Uterus (tissue), 4 donors: ENCODE results near the gene URB1. TPM values are rescaled to one million over a fixed set of nuclear protein-coding genes. Genes with fewer than 3 reads are reported as not detected.
A peak's percentile ranks its signal among the peaks of the same experiment; 100 is the strongest.

ENCODE experiments used
- DNase-seq, 2 donors: peaks; one replicate each; pipeline ENCODE4 v3.0.0-alpha.2; 2019 to 2020
- H3K27ac ChIP-seq, 2 donors: fragments of 200-600 bp; sonication (generic); 1 replicate in 1 of 2; 2 replicates in 1 of 2; pipeline ENCODE4 v1.5.1; 2016 to 2018
- H3K27me3 ChIP-seq, 2 donors: fragments of 200-600 bp; sonication (generic); one replicate each; pipeline ENCODE4 v1.5.1; 2018 to 2019; ENCODE audit warnings: control low read depth in 1 of 2
- H3K36me3 ChIP-seq, 2 donors: fragments of 200-600 bp; sonication (generic); one replicate each; pipeline ENCODE4 v1.5.1; 2019; ENCODE audit warnings: control low read depth in 1 of 2
- H3K4me1 ChIP-seq, 2 donors: fragments of 200-600 bp; sonication (generic); one replicate each; pipeline ENCODE4 v1.5.1; 2018 to 2019; ENCODE audit warnings: control low read depth in 1 of 2
- H3K4me3 ChIP-seq, 2 donors: fragments of 200-600 bp; sonication (generic); 1 replicate in 1 of 2; 2 replicates in 1 of 2; pipeline ENCODE4 v1.5.1; 2018 to 2019; ENCODE audit warnings: mild to moderate bottlenecking in 1 of 2
- H3K9me3 ChIP-seq, 2 donors: fragments of 200-600 bp; sonication (generic); one replicate each; pipeline ENCODE4 v1.5.1; 2019; ENCODE audit warnings: control low read depth in 1 of 2
- POLR2A ChIP-seq, 2 donors: fragments of 450-650 bp; IDR thresholded peaks; one replicate each; pipeline ENCODE4 v1.6.1; 2016; ENCODE audit warnings: antibody characterized with exemption in 2 of 2, mild to moderate bottlenecking in 1 of 2, moderate library complexity in 1 of 2
- intact Hi-C: fragments of 100-400 bp; cut with DNase I; formaldehyde crosslinking; loops from one replicate; pipeline ENCODE4 v1.15.1; 2023; ENCODE audit warnings: low total_unique reads
- total RNA-seq, 4 donors: library from RNA; depleted of rRNA in 3 of 4; stranded (reverse); fragments of >200 nt in 3 of 4; gene quantifications; one replicate each; pipeline versions ENCODE4 v1.1.0 to v1.2.4, GENCODE V29; 2014 to 2023
- TF ChIP-seq, protein P1 (sequence below), 4 experiments: fragments of 200-600 bp in 2 of 4; fragments of 450-650 bp in 2 of 4; sonication (generic) in 2 of 4; IDR thresholded peaks; one replicate each; pipeline ENCODE4 v1.5.1; 2016 to 2019; ENCODE audit warnings: antibody characterized with exemption in 4 of 4, mild to moderate bottlenecking in 2 of 4, moderate library complexity in 1 of 4
- donor health status: DM: yes; HTN: yes; CAD: no.

Gene URB1
- total RNA-seq, 4 donors from 2014 or later, result 11.8 to 31.0 (median 26.0) TPM

GRCh38 chr21:32422064-32422463 lies 29.3 kb upstream of the URB1 start:
- Histone ChIP-seq H3K27ac (no peak overlapping the region), H3K4me3 (no peak overlapping the region), H3K4me1 (peaks cover 0 to 13% of the 10 kb centered on the region in 2 donors), H3K27me3 (no peaks in the 10 kb centered on the region), H3K36me3 (no peaks in the 10 kb centered on the region), H3K9me3 (no peaks in the 10 kb centered on the region)
- DNase-seq, result no peak
- no peak for TF ChIP-seq POLR2A (IDR thresholded peaks at IDR 0.05)
- intact Hi-C loops, result no loop called here

- TF ChIP-seq, protein P1, sequence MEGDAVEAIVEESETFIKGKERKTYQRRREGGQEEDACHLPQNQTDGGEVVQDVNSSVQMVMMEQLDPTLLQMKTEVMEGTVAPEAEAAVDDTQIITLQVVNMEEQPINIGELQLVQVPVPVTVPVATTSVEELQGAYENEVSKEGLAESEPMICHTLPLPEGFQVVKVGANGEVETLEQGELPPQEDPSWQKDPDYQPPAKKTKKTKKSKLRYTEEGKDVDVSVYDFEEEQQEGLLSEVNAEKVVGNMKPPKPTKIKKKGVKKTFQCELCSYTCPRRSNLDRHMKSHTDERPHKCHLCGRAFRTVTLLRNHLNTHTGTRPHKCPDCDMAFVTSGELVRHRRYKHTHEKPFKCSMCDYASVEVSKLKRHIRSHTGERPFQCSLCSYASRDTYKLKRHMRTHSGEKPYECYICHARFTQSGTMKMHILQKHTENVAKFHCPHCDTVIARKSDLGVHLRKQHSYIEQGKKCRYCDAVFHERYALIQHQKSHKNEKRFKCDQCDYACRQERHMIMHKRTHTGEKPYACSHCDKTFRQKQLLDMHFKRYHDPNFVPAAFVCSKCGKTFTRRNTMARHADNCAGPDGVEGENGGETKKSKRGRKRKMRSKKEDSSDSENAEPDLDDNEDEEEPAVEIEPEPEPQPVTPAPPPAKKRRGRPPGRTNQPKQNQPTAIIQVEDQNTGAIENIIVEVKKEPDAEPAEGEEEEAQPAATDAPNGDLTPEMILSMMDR (IDR thresholded peaks at IDR 0.05), result no peak
- no peak for TF ChIP-seq POLR2A (IDR thresholded peaks at IDR 0.05)
- Histone ChIP-seq H3K9me3 (no peaks in the 10 kb centered on the region), H3K27me3 (no peaks in the 10 kb centered on the region), H3K27ac (peak overlapping the region in 1 of 2 donors; percentile 100), H3K4me1 (peaks cover 0 to 12% of the 10 kb centered on the region in 2 donors), H3K4me3 (no peak overlapping the region), H3K36me3 (no peaks in the 10 kb centered on the region)
- DNase-seq, result no peak
- intact Hi-C loops, result loop anchor here (10.0 kb wide), 1 partner anchor 187 kb away; no protein-coding TSS in a partner anchor
Observed at GRCh38 chr21:32418146-32418545, 25.3 kb upstream of the URB1 start.

- DNase-seq, result no peak
- peaks cover 0 to 18% of the 10 kb centered on the region in 2 donors for H3K4me1 ChIP-seq
Observed at GRCh38 chr21:32415451-32416398, 22.9 kb upstream of the URB1 start.

GRCh38 chr21:32414579-32415358 lies 22.0 kb upstream of the URB1 start:
- Histone ChIP-seq H3K4me1 (peaks cover 0 to 14% of the 10 kb centered on the region in 2 donors), H3K9me3 (no peaks in the 10 kb centered on the region), H3K36me3 (no peaks in the 10 kb centered on the region), H3K4me3 (peak overlapping the region; percentile 72 to 90), H3K27me3 (no peaks in the 10 kb centered on the region), H3K27ac (peak overlapping the region; percentile 98 to 100)
- no peak for DNase-seq
- TF ChIP-seq POLR2A (IDR thresholded peaks at IDR 0.05), result no peak
- TF ChIP-seq, protein P1 (IDR thresholded peaks at IDR 0.05), result peak; percentile 26 to 57 (median 42)
- intact Hi-C loops, result loop anchor here (10.0 kb wide), 1 partner anchor 190 kb away; no protein-coding TSS in a partner anchor

More at GRCh38 chr21:32415451-32416398, 22.9 kb upstream of the URB1 start:
- intact Hi-C loops, result loop anchor here (10.0 kb wide), 1 partner anchor 189 kb away; no protein-coding TSS in a partner anchor
- Histone ChIP-seq H3K36me3 (no peaks in the 10 kb centered on the region), H3K27me3 (no peaks in the 10 kb centered on the region), H3K27ac (peak overlapping the region; percentile 98 to 100), H3K9me3 (no peaks in the 10 kb centered on the region), H3K4me3 (peak overlapping the region; percentile 13 to 72)
- TF ChIP-seq, protein P1 (IDR thresholded peaks at IDR 0.05), result no peak
- no peak for TF ChIP-seq POLR2A (IDR thresholded peaks at IDR 0.05)
